SK-N-MC (cell line): Measurements from ENCODE around the gene PTN.

Experiments
- EZH2 ChIP-seq: fragments of 200-600 bp; sonication (generic); IDR thresholded peaks from one replicate; pipeline ENCODE4 v1.6.1; 2017; ENCODE audit warnings: antibody characterized with exemption
- FOXP2 ChIP-seq: optimal IDR thresholded peaks from 2 replicates; pipeline ENCODE3; 2011; ENCODE audit warnings: mild to moderate bottlenecking, moderate library complexity; ENCODE audit not compliant: insufficient read depth; ENCODE audit errors: extremely low read length, control extremely low read depth
- POLR2AphosphoS5 ChIP-seq: IDR thresholded peaks from 2 replicates; pipeline ENCODE4 v1.6.1; 2012; ENCODE audit warnings: mild to moderate bottlenecking, low read depth, low read length, borderline replicate concordance

GRCh38 chr7:137262599-137262998 lies 80.9 kb downstream of the PTN start:
- TF ChIP-seq EZH2: no peak
- TF ChIP-seq FOXP2: no peak
- TF ChIP-seq POLR2AphosphoS5: no peak
